ENCODE results near the gene PRKN.

The PRKN gene

GRCh38 chr6:161540532-161540931 lies 1187.0 kb downstream of the PRKN start:
- Histone ChIP-seq H3K36me3 (ENCODE audit: control insufficient read depth, insufficient read depth, low read length) (no peaks in the 10 kb centered on the region), H3K9ac (ENCODE audit: low read length) (no peak overlapping the region), H3K4me1 (ENCODE audit: control insufficient read depth, insufficient read depth, low read length) (no peaks in the 10 kb centered on the region), H3K27me3 (ENCODE audit: control insufficient read depth, insufficient read depth, low read length) (no peaks in the 10 kb centered on the region), H3K27ac (ENCODE audit: low read depth, low read length) (no peak overlapping the region), H3K4me3 (ENCODE audit: low read length) (no peak overlapping the region)

- Histone ChIP-seq H3K4me3 (ENCODE audit: low read length) (no peak overlapping the region), H3K9ac (ENCODE audit: low read length) (no peak overlapping the region), H3K27me3 (ENCODE audit: control insufficient read depth, insufficient read depth, low read length) (no peaks in the 10 kb centered on the region), H3K27ac (ENCODE audit: low read depth, low read length) (no peak overlapping the region), H3K36me3 (ENCODE audit: control insufficient read depth, insufficient read depth, low read length) (no peaks in the 10 kb centered on the region), H3K4me1 (ENCODE audit: control insufficient read depth, insufficient read depth, low read length) (no peaks in the 10 kb centered on the region)
Observed at GRCh38 chr6:161536224-161536630, 1191.3 kb downstream of the PRKN start.

GRCh38 chr6:161534264-161534873 lies 1193.2 kb downstream of the PRKN start:
- Histone ChIP-seq H3K9ac (ENCODE audit: low read length) (no peak overlapping the region), H3K4me3 (ENCODE audit: low read length) (no peak overlapping the region), H3K27ac (ENCODE audit: low read depth, low read length) (no peak overlapping the region), H3K36me3 (ENCODE audit: control insufficient read depth, insufficient read depth, low read length) (no peaks in the 10 kb centered on the region), H3K27me3 (ENCODE audit: control insufficient read depth, insufficient read depth, low read length) (no peaks in the 10 kb centered on the region), H3K4me1 (ENCODE audit: control insufficient read depth, insufficient read depth, low read length) (no peaks in the 10 kb centered on the region)

- Histone ChIP-seq H3K4me3 (ENCODE audit: low read length) (no peak overlapping the region), H3K9ac (ENCODE audit: low read length) (no peak overlapping the region), H3K27ac (ENCODE audit: low read depth, low read length) (no peak overlapping the region), H3K36me3 (ENCODE audit: control insufficient read depth, insufficient read depth, low read length) (no peaks in the 10 kb centered on the region), H3K4me1 (ENCODE audit: control insufficient read depth, insufficient read depth, low read length) (no peaks in the 10 kb centered on the region), H3K27me3 (ENCODE audit: control insufficient read depth, insufficient read depth, low read length) (no peaks in the 10 kb centered on the region)
Observed at GRCh38 chr6:161533266-161533665, 1194.3 kb downstream of the PRKN start.

- no peak overlapping the region for H3K4me3 ChIP-seq (ENCODE audit: low read length)
- H3K27ac ChIP-seq (ENCODE audit: low read depth, low read length) = no peak overlapping the region
- H3K9ac ChIP-seq (ENCODE audit: low read length) = no peak overlapping the region
- no peaks in the 10 kb centered on the region for H3K36me3 ChIP-seq (ENCODE audit: control insufficient read depth, insufficient read depth, low read length)
- H3K27me3 ChIP-seq (ENCODE audit: control insufficient read depth, insufficient read depth, low read length) = no peaks in the 10 kb centered on the region
- no peaks in the 10 kb centered on the region for H3K4me1 ChIP-seq (ENCODE audit: control insufficient read depth, insufficient read depth, low read length)
Observed at GRCh38 chr6:161532536-161532935, 1195.0 kb downstream of the PRKN start.

GRCh38 chr6:161526794-161527193 lies 1200.8 kb downstream of the PRKN start:
- no peak overlapping the region for H3K4me3 ChIP-seq (ENCODE audit: low read length)
- no peaks in the 10 kb centered on the region for H3K4me1 ChIP-seq (ENCODE audit: control insufficient read depth, insufficient read depth, low read length)

GRCh38 chr6:161523362-161523761 lies 1204.2 kb downstream of the PRKN start:
- no peaks in the 10 kb centered on the region for H3K27me3 ChIP-seq (ENCODE audit: control insufficient read depth, insufficient read depth, low read length)
- H3K27ac ChIP-seq (ENCODE audit: low read depth, low read length) = no peak overlapping the region
- no peaks in the 10 kb centered on the region for H3K36me3 ChIP-seq (ENCODE audit: control insufficient read depth, insufficient read depth, low read length)
- H3K9ac ChIP-seq (ENCODE audit: low read length) = no peak overlapping the region
- no peaks in the 10 kb centered on the region for H3K4me1 ChIP-seq (ENCODE audit: control insufficient read depth, insufficient read depth, low read length)
- no peak overlapping the region for H3K4me3 ChIP-seq (ENCODE audit: low read length)

More at GRCh38 chr6:161526794-161527193, 1200.8 kb downstream of the PRKN start:
- H3K27ac ChIP-seq (ENCODE audit: low read depth, low read length) = no peak overlapping the region
- H3K27me3 ChIP-seq (ENCODE audit: control insufficient read depth, insufficient read depth, low read length) = no peaks in the 10 kb centered on the region
- H3K36me3 ChIP-seq (ENCODE audit: control insufficient read depth, insufficient read depth, low read length) = no peaks in the 10 kb centered on the region
- no peak overlapping the region for H3K9ac ChIP-seq (ENCODE audit: low read length)

GRCh38 chr6:161522276-161522675 lies 1205.3 kb downstream of the PRKN start:
- no peaks in the 10 kb centered on the region for H3K4me1 ChIP-seq (ENCODE audit: control insufficient read depth, insufficient read depth, low read length)
- no peaks in the 10 kb centered on the region for H3K36me3 ChIP-seq (ENCODE audit: control insufficient read depth, insufficient read depth, low read length)
- H3K9ac ChIP-seq (ENCODE audit: low read length) = no peak overlapping the region
- H3K27ac ChIP-seq (ENCODE audit: low read depth, low read length) = no peak overlapping the region
- no peaks in the 10 kb centered on the region for H3K27me3 ChIP-seq (ENCODE audit: control insufficient read depth, insufficient read depth, low read length)
- no peak overlapping the region for H3K4me3 ChIP-seq (ENCODE audit: low read length)

GRCh38 chr6:161511447-161512095 lies 1216.0 kb downstream of the PRKN start:
- Histone ChIP-seq H3K27me3 (ENCODE audit: control insufficient read depth, insufficient read depth, low read length) (no peaks in the 10 kb centered on the region), H3K27ac (ENCODE audit: low read depth, low read length) (no peak overlapping the region), H3K36me3 (ENCODE audit: control insufficient read depth, insufficient read depth, low read length) (no peaks in the 10 kb centered on the region), H3K4me3 (ENCODE audit: low read length) (no peak overlapping the region), H3K9ac (ENCODE audit: low read length) (no peak overlapping the region), H3K4me1 (ENCODE audit: control insufficient read depth, insufficient read depth, low read length) (no peaks in the 10 kb centered on the region)

GRCh38 chr6:161508341-161508740 lies 1219.2 kb downstream of the PRKN start:
- H3K27me3 ChIP-seq (ENCODE audit: control insufficient read depth, insufficient read depth, low read length) = no peaks in the 10 kb centered on the region
- no peaks in the 10 kb centered on the region for H3K4me1 ChIP-seq (ENCODE audit: control insufficient read depth, insufficient read depth, low read length)
- no peak overlapping the region for H3K27ac ChIP-seq (ENCODE audit: low read depth, low read length)
- no peak overlapping the region for H3K9ac ChIP-seq (ENCODE audit: low read length)
- H3K36me3 ChIP-seq (ENCODE audit: control insufficient read depth, insufficient read depth, low read length) = no peaks in the 10 kb centered on the region
- H3K4me3 ChIP-seq (ENCODE audit: low read length) = no peak overlapping the region

- Histone ChIP-seq H3K4me3 (ENCODE audit: low read length) (no peak overlapping the region), H3K36me3 (ENCODE audit: control insufficient read depth, insufficient read depth, low read length) (no peaks in the 10 kb centered on the region), H3K4me1 (ENCODE audit: control insufficient read depth, insufficient read depth, low read length) (no peaks in the 10 kb centered on the region), H3K9ac (ENCODE audit: low read length) (no peak overlapping the region), H3K27ac (ENCODE audit: low read depth, low read length) (no peak overlapping the region), H3K27me3 (ENCODE audit: control insufficient read depth, insufficient read depth, low read length) (no peaks in the 10 kb centered on the region)
Observed at GRCh38 chr6:161507375-161507774, 1220.2 kb downstream of the PRKN start.

GRCh38 chr6:161503570-161503969 lies 1224.0 kb downstream of the PRKN start:
- Histone ChIP-seq H3K4me3 (ENCODE audit: low read length) (no peak overlapping the region), H3K9ac (ENCODE audit: low read length) (no peak overlapping the region), H3K36me3 (ENCODE audit: control insufficient read depth, insufficient read depth, low read length) (no peaks in the 10 kb centered on the region), H3K27me3 (ENCODE audit: control insufficient read depth, insufficient read depth, low read length) (no peaks in the 10 kb centered on the region), H3K27ac (ENCODE audit: low read depth, low read length) (no peak overlapping the region), H3K4me1 (ENCODE audit: control insufficient read depth, insufficient read depth, low read length) (no peaks in the 10 kb centered on the region)

GRCh38 chr6:161498881-161499280 lies 1228.7 kb downstream of the PRKN start:
- no peaks in the 10 kb centered on the region for H3K4me1 ChIP-seq (ENCODE audit: control insufficient read depth, insufficient read depth, low read length)
- no peaks in the 10 kb centered on the region for H3K36me3 ChIP-seq (ENCODE audit: control insufficient read depth, insufficient read depth, low read length)
- no peak overlapping the region for H3K4me3 ChIP-seq (ENCODE audit: low read length)
- H3K9ac ChIP-seq (ENCODE audit: low read length) = no peak overlapping the region
- H3K27me3 ChIP-seq (ENCODE audit: control insufficient read depth, insufficient read depth, low read length) = no peaks in the 10 kb centered on the region
- H3K27ac ChIP-seq (ENCODE audit: low read depth, low read length) = no peak overlapping the region
